Type B pancreatic cell (in vitro differentiated cells): Measurements from ENCODE around the gene PSPC1. TPM values are rescaled to one million over a fixed set of nuclear protein-coding genes. Genes with fewer than 3 reads are reported as not detected.

Experiments
- DNase-seq: peaks from one replicate; pipeline ENCODE4 v3.0.0; 2021; ENCODE audit warnings: mixed read lengths; ENCODE audit not compliant: unreplicated experiment; ENCODE audit errors: extremely low spot score
- H3K27ac Mint-ChIP-seq: 2 replicates; pipeline ENCODE4 v1.8.0; 2021; ENCODE audit warnings: mild to moderate bottlenecking, mixed read lengths
- H3K27me3 Mint-ChIP-seq: 2 replicates; pipeline ENCODE4 v1.8.0; 2021; ENCODE audit warnings: mixed read lengths
- H3K36me3 Mint-ChIP-seq: 2 replicates; pipeline ENCODE4 v1.8.0; 2021; ENCODE audit warnings: mixed read lengths
- H3K4me1 Mint-ChIP-seq: one replicate; pipeline ENCODE4 v1.8.0; 2021; ENCODE audit warnings: mixed read lengths; ENCODE audit not compliant: unreplicated experiment
- H3K4me3 Mint-ChIP-seq: 2 replicates; pipeline ENCODE4 v1.8.0; 2021; ENCODE audit warnings: mild to moderate bottlenecking, mixed read lengths
- H3K9me3 Mint-ChIP-seq: 2 replicates; pipeline ENCODE4 v1.8.0; 2021; ENCODE audit warnings: mixed read lengths
- total RNA-seq: library from RNA; stranded (reverse); gene quantifications from 2 replicates; pipeline ENCODE4 v1.2.1, GENCODE V29; 2021; ENCODE audit warnings: low replicate concordance
- TF ChIP-seq, protein P1 (sequence below): fragments of 200-600 bp; sonication (generic); conservative IDR thresholded peaks from 2 replicates; pipeline ENCODE4 v1.5.0; 2021; ENCODE audit warnings: antibody characterized with exemption, mild to moderate bottlenecking

Gene PSPC1
- total RNA-seq, 1 donor from 2014 or later: 83.6 TPM

DNA sequence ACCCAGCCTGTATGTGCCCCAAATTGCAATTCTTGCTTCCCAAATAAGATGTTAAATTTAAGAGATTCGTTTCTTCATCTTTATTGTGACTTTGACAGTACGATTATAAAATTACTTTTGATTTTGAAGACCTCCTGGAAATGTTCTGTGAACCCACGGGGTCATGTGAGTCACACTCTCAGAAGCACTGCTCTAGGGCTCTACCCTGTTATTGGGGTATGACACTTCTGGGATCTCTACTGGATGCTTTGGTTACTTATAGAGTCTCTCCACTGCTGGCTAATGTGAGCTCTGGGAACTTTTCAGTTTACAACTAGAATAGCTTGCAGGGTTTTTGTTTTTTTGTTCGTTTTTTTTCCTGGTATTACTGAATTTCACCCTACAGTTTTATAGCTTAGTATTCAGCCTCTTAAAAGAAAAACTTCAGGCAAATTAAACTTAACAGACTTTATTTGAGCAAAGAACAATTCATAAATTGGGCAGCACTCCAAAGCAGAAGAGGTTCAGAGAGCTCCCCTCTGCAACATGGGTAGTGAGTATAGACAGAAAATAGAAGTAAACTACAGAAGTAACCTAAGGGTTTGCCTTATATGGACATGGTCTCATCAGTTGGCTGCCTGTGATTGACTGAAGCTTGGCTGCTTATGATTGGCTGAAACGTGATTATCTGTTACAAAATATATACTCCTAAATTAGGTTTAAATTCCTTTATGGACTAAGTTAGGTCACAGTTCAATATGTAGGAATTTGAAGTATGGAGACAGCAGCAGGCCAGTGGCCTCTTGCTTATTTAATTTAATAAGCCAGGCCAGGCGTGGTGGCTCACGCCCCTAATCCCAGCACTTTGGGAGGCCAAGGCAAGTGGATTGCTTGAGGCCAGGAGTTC is 28.5 kb upstream of the PSPC1 start:
- no peaks in the 10 kb centered on the region for H3K27me3 Mint-ChIP-seq
- DNase-seq: no peak
- H3K4me3 Mint-ChIP-seq: no peak overlapping the region
- H3K4me1 Mint-ChIP-seq: no peaks in the 10 kb centered on the region
- H3K27ac Mint-ChIP-seq: peak overlapping the region; percentile 29
- H3K36me3 Mint-ChIP-seq: peaks cover 11% of the 10 kb centered on the region
- no peaks in the 10 kb centered on the region for H3K9me3 Mint-ChIP-seq
- TF ChIP-seq, protein P1, sequence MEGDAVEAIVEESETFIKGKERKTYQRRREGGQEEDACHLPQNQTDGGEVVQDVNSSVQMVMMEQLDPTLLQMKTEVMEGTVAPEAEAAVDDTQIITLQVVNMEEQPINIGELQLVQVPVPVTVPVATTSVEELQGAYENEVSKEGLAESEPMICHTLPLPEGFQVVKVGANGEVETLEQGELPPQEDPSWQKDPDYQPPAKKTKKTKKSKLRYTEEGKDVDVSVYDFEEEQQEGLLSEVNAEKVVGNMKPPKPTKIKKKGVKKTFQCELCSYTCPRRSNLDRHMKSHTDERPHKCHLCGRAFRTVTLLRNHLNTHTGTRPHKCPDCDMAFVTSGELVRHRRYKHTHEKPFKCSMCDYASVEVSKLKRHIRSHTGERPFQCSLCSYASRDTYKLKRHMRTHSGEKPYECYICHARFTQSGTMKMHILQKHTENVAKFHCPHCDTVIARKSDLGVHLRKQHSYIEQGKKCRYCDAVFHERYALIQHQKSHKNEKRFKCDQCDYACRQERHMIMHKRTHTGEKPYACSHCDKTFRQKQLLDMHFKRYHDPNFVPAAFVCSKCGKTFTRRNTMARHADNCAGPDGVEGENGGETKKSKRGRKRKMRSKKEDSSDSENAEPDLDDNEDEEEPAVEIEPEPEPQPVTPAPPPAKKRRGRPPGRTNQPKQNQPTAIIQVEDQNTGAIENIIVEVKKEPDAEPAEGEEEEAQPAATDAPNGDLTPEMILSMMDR: no peak

DNA sequence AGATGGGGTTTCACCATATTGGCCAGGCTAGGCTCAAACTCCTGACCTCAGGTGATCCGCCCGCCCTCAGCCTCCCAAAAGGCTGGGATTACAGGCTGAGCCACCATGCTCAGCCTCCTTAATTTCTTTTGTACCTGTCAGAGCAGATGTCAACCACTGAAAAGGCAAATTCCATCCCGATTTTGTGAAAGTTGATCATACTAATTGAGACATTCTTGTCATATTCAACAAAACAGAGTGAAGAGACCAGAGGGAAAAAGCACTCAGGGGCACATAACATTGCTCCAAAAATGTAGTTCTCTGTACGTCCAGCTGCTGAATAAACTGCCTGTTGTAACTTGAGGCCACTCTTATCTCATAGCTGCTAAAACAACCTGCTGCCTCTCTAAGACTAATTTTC is 27.4 kb upstream of the PSPC1 start:
- Mint-ChIP-seq H3K36me3 (peaks cover 11% of the 10 kb centered on the region), H3K27ac (no peak overlapping the region), H3K4me3 (no peak overlapping the region), H3K27me3 (no peaks in the 10 kb centered on the region), H3K4me1 (no peaks in the 10 kb centered on the region), H3K9me3 (no peaks in the 10 kb centered on the region)
- DNase-seq: no peak
- TF ChIP-seq, protein P1: no peak

DNA sequence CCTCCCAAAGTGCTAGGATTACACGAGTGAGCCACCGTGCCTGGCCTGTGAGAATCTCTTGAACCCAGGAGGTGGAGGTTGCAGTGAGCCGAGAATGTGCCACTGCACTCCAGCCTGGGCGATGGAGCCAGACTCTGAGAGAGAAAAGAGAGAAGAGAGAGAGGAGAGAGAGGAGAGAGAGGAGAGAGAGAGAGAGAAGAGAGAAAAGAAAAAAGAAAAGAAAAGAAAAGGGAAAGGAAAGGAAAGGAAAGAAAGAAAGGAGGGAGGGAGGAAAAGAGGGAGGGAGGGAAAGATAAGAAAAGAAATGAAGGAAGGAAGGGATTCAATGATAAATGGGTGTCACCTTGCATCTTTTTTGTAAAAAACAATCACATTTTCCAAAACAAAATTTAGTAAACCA is 23.0 kb upstream of the PSPC1 start:
- H3K27me3 Mint-ChIP-seq: no peaks in the 10 kb centered on the region
- no peaks in the 10 kb centered on the region for H3K4me1 Mint-ChIP-seq

DNA sequence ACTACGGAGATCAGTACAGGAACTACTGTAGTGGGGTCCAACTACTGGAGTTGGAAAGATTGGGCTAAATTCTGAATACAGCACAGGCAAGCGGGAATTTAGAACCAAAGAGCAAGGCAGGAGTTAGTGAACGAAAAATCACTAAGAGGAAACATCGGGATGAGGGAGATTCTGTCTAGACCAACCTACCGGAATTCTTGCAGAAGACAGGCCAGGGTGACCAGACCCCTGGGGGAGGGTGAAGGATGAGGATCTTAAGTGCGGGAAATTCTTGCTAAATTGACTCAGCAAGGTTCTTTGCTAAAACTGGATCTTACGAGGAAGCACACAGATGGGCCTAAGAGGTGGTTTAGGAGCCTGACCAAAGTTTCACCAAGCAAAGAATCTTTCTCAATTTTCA is 13.2 kb upstream of the PSPC1 start:
- peaks cover 5% of the 10 kb centered on the region for H3K4me1 Mint-ChIP-seq
- peaks cover 4% of the 10 kb centered on the region for H3K9me3 Mint-ChIP-seq
- H3K4me3 Mint-ChIP-seq: no peak overlapping the region
- TF ChIP-seq, protein P1: no peak
- H3K27ac Mint-ChIP-seq: peak overlapping the region; percentile 81
- H3K36me3 Mint-ChIP-seq: peaks cover 12% of the 10 kb centered on the region
- DNase-seq: no peak
- H3K27me3 Mint-ChIP-seq: no peaks in the 10 kb centered on the region

More for the DNA sequence above, 23.0 kb upstream of the PSPC1 start:
- H3K36me3 Mint-ChIP-seq: peaks cover 4% of the 10 kb centered on the region
- TF ChIP-seq, protein P1: no peak
- H3K9me3 Mint-ChIP-seq: no peaks in the 10 kb centered on the region
- DNase-seq: no peak
- H3K4me3 Mint-ChIP-seq: no peak overlapping the region
- no peak overlapping the region for H3K27ac Mint-ChIP-seq

DNA sequence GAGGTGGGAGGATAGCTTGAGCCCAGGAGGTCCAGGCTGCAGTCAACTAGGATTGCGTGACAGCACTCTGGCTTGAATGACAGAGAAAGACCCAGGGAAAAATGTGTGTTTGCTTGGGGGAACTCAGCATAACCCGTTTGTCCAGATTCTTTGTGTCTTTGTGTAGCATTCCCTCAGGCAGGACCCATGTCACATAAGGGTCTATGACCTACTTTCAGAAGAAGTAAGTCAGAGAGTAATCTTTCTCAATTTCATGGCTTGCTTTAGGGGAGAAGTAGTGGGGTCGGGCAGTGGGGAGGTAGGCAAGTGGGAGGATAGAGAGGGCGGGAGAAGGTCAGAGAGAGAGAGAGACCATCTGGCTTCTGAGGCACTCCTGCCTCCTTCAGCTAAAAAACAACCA is 11.9 kb upstream of the PSPC1 start:
- peak overlapping the region; percentile 100 for H3K27ac Mint-ChIP-seq
- peaks cover 4% of the 10 kb centered on the region for H3K9me3 Mint-ChIP-seq
- TF ChIP-seq, protein P1: no peak
- no peak for DNase-seq
- peaks cover 12% of the 10 kb centered on the region for H3K36me3 Mint-ChIP-seq
- peaks cover 5% of the 10 kb centered on the region for H3K4me1 Mint-ChIP-seq
- no peaks in the 10 kb centered on the region for H3K27me3 Mint-ChIP-seq
- H3K4me3 Mint-ChIP-seq: peak overlapping the region; percentile 77
